Stimulated activated CD4-positive, alpha-beta T cell treated with anti-CD3 and anti-CD28 coated beads, Interleukin-15, amount 100 ng/mL, for 24 hours (primary cell): ENCODE data around the gene PPIF.
"Not testable (repeated sequence)": the region's sequence is repeated elsewhere in the genome, so short reads cannot be mapped to it uniquely, and the experiment has no call there.

Source experiments
- DNase-seq: peaks from one replicate; pipeline ENCODE4 v3.0.0-alpha.2; 2020

Gene PPIF

DNA sequence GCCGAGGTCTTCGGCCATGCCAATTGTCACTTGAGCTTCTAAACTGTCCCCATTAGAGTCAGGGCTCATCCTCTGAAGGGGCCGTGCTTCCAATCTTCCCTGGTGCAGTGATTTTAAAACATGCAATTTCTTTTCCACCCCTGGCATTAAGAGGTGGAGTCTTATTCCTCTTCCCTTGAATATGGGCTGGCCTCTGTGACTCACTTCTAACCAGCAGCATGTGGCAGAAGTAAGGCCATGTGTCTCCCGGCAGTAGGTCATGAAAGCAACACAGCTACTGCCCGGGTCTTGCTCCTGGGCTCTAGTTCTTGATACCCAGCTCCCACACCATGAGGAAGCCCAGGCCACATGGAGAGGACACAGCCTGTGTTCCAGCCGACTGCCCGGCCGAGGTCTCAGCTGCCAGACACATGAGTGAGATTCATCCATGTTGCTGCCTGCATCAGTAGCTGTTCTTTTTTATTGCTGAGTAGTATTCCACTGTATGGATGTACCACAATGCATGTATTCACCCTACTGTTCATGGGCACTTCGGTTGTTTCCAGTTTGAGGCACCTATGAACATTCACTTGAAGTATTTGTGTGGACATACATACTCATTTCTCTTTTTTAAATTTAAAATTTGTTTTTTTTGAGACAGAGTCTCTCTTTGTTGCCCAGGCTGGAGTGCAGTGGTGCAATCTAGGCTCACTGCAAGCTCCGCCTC, 14.5 kb upstream of the PPIF start:
- DNase-seq, result not testable (repeated sequence)

DNA sequence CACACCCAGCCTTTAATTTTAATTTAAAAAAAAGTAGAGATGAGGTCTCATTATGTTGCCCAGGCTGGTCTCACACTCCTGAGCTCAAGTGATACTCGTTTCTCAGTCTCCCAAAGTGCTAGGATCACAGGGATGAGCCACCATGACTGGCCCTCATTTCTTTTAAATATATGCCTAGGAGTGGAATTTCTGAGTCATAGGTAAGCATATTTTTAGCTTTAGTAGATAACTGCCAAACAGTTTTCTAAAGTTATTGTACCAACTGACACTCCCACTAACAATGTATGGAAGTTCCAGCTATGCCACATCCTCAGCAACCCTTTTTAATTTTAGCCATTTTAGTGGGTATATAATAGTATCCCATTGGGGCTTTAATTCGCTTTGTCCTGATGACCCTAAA, 13.8 kb upstream of the PPIF start:
- no peak for DNase-seq

DNA sequence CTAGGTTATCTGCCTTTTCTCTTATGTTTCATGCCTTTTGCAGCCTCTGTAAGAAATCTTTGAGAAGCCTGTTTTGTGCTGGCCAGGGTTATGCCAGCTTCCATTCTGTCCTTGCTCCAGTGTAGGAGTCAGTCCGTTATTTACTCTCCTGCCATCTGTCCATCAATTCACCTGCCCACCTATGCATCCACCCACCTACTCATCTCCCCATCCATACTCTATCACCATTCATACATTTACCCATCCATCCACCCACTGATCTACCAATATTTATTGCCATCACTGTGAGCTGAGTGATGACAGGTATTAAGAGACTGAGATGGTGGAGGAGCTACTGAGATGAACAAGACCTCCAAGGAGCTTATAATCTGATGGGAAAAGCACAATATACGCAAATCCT, 12.7 kb upstream of the PPIF start:
- DNase-seq, result no peak

DNA sequence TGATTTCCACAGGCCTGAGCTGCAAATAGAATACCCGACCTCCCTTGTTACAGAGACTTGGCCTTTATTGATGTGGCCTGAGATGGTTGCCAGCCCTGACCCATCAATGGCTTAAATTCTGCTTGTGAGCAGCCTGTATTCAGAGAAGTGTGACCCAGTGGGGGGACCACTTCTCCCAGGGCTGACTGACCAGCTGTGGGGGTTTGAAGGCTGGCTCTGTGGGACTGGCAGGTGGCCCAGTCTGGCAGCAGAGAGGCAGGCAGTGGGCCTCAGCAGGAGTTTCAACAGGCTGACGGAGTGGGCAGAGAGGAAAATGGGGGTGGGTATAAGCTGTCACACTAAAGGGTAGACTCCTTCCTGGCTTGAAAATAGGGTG, 12.2 kb upstream of the PPIF start:
- no peak for DNase-seq

DNA sequence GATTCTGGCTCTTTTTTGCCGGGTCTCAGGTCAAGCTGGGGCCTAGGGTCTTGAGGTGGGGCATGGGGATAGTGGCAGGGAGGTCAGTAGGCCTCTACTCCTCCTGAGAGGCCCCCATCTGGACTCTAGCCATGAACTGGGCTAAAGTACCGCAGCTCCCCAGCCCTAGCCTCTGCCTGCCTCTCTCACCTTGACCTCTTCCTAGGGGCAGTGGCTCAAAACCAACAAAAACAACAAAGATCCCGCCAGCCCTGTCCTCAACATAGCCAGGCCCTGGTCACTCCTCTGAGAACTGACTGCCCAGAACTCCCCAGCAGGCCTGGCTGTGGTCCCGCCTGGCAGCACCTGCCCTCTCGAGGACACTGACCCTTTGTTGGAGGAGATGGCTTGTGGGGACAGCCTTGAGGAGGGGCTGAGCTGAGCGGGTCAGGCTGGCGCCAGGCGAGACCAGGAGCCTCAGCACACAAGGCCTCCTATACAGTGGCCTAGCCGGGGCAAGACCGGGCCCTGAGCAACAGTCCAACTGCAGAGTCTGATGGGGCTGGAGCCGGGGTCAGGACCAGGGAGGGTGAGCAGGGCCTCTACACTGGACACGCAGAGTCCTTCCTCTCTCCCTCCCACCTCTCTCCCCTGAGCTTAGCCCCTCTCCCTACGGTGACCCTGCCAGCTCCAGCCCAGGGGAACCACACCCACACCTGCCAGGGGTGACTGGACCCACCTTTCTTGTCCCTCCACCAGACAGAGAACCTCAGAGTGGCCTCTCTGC, 11.6 kb upstream of the PPIF start:
- no peak for DNase-seq

DNA sequence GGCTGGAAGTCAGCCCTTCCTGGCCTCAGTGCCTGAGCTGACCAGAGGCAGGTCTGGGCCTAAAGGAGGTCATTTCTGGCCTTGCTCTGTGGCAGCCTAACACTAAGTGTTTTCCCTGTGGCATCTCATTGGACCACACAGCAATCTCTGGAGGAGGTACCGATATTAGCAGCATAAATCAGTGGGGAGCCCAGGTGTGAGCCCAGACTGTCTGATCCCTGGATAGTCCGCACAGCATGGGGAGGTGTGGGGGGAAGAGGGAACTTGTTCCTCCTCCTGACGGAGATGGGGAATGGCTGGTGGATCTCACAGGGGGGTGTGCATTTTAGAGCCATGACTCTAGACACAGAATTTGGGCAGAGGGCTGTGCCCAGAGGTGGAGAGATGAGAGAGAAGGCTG, 11.0 kb upstream of the PPIF start:
- no peak for DNase-seq

DNA sequence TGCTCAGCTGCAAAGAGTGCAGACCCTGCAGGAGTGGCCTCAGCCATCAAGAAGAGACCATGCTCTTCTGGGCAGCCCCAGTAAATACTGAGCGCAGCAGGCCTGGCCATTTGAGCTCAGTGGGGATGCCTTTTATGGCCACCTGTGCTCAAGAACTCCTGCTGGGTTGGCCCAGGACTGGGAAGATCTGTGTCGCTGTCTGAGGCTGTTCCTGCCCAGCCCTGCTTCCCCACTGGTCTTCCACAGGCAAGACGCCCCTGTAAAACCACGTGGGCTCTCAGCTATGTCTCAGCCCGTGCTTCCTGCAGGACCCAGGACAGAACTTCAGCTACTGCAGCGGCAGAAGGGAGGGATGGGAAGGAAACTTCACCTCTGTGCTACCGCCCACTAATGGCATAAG, 10.5 kb upstream of the PPIF start:
- DNase-seq, result no peak

DNA sequence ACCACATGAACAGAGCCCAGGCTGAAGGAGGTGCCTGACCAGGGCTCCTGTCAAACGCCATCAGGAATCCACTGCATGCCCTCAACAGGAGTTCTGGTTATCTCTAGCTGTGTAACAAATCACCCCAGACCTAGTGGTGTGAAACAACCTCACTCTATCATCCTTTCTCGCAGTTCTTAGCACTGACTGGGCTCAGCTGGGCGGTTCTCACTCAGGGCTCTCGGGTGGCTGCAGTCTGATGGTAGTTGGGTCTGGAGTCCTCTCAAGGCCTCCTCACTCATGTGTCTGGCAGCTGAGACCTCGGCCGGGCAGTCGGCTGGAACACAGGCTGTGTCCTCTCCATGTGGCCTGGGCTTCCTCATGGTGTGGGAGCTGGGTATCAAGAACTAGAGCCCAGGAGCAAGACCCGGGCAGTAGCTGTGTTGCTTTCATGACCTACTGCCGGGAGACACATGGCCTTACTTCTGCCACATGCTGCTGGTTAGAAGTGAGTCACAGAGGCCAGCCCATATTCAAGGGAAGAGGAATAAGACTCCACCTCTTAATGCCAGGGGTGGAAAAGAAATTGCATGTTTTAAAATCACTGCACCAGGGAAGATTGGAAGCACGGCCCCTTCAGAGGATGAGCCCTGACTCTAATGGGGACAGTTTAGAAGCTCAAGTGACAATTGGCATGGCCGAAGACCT, 9.3 kb upstream of the PPIF start:
- DNase-seq, result not testable (repeated sequence)

DNA sequence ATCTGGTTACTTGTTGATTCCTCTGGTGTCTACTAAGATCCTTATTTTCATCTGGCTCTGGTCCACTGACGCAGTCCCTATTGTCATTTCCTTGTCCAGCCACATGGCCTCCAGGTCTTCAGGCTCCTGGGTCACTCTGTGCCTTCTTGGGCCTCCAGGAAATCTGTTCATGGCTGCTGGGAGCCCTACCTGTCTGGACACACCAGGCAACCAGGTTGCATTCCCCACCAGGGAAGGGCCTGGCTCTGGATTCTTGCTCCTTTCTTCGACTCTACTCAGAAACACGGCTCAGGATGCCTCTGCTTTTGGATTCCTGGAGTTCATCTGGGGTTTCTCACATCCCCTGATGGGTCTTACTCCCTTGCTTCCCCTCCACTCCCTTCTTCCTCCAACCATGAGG, 8.0 kb upstream of the PPIF start:
- no peak for DNase-seq

DNA sequence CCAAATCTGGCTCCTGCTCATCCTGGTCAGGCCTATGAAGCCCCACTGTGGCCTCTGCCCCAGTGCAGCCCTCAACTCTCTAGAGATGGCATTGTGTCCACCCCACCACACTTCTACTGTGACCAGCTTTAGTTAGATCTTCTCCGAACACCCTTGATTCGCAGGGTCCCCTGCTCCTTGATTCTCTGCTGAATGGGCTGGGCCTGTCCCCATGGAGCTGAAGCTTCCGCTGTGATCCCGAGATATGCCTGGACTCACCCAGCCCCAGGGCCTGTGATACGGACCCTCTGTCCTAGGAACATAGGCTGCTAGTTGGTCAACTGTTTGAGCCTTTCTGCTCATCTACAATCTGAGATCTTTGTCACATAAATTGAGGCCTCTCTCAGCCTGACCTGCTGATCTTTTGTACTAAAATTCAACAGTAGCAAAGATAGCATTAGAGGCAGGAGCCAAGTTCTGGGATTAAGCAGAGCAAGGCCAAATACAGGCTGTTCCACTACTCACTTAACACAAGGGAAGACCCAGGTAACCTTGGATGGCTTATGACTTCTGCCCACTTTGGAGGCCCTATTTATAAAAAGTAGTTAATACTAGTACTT, 6.5 kb upstream of the PPIF start:
- DNase-seq, result no peak

DNA sequence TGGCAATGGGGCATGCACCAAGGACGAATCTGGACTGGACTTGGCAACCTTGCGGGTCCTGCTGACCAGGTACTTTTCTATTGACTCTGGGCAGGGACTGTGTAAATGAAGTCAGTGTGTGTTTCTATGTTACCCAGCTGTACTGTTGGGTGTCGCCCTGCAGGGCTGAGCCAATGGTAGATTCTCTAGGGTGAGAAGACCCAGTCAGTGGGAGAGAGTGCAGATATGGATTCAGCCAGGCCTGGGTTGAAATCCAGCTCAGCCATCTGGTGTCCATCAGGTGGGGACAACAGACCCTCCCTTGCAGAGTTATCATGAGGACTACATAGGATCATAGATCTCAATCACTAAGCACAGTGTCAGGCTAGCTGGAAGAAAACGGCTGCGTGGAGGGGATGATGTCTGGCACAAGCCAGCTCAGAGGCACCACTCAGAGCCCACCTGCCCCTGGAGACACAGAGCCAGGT, 4.9 kb upstream of the PPIF start:
- DNase-seq, result no peak

DNA sequence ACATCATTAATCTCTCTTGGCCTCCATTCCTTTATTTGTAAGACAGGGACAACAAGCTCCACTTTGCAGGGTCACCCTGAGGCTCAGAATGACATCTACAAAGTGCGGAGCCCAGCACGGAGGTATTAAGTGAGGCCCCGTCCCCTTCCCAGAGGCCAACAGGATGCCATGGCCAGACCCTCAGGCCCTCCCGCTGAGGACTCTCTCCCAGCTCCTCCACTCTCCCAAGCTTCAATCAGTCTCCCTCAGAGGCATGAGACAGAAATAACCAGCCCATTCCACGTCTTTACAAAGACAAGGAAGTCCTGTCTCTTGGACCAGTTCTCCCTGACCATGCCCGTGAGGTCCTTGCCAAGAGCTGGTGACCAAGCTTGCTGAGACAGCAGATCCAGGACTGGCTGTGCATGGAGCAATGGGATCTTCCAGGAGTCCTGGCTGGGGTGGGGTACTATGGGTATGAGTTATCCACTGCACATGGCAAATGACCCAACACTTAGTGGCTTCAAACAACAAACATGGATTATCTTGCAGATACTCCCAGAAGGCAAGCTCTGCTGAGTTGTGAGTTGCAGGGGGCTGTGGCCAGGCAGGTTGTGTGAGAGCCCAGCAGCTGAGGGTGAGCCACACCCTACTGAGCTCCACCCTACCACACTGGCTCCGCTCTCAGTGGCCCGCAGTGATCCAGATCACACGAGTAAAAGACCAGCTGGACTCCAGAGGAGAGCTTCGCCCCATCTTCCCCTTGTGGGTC, 4.3 kb upstream of the PPIF start:
- no peak for DNase-seq

DNA sequence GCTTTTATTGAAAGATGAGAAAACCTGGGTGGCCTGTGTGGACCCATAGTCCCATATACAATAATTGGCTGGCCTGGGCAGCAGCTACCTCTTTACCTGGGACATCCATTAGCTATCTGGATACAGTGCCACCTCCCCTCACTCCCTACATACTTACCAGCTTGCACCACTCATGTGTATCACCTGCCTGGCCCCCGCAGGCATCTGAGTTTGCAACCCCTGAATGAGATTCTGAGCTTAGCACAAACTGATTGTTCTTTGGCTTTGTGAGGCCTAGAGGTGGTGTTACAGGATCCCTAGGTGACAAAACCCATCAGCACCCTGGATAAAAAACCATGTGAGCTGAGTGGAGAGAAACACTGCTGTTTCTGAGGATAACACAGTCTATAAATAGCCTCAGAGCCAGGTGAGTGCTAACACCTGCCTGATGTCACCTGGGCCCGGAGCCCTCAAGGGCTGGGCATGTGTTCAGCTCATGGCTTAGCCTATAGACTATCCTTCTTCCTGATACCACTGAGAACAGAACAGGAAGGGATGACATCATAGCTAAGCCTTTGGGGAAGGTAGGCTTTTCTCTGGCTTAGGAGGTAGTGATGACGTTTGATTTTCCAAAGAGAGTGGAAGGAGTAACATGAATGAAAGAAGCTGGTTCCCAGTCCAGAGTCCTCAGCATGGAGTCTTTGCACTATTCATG, 2.6 kb upstream of the PPIF start:
- no peak for DNase-seq

DNA sequence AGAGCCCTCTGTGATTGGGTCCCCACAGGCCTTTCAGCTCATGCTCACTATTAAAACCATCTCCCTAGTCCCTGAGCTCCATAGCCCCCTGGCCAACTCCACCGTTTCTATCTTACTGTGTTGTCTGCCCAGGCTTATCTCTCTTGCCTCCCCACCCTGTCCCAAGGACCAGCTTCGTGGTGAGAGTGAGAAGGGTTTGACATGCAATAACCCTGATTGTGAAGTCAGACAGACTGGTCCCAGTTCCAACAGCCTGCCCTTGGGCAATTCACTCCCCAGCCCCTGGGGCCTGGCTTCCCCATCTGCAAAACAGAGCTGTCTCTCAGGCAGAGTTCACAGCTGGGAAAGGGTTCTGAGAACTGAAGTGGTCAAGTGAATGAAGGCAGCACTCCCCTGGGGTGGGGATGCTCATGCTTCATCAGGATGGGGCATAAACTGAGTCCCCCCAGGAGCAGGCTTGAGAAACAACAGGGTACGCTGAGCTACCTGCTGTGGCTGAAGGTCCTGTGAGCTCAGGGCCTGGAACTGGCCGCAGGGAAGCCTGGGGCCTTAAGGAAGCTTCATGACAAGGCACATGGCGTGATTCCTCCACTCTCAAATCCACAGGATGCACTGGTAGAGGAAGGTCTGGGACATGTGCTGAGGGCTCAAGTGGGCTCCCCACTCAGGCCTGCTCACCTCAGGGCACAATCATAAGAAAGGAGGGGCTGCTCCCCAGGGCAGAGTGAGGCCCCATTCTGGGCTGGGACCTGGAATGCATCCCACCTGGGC, 1.8 kb upstream of the PPIF start:
- no peak for DNase-seq

DNA sequence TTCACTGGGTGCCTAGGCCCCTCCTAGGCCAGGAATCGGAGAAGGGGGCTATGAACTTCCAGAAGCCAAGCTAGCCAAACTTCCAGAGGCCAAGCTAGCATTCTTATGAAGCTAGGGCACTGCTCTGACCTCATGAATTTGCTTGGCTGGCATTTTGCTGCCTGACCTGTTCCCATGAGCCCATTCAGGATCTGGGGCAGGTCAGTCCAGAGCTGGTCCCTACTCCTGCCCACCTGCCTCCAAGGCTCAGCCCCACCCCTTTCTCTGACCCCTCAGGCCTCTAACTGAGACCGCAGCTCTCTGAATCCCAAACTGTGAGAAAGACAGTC, 1.3 kb upstream of the PPIF start:
- DNase-seq, result no peak

DNA sequence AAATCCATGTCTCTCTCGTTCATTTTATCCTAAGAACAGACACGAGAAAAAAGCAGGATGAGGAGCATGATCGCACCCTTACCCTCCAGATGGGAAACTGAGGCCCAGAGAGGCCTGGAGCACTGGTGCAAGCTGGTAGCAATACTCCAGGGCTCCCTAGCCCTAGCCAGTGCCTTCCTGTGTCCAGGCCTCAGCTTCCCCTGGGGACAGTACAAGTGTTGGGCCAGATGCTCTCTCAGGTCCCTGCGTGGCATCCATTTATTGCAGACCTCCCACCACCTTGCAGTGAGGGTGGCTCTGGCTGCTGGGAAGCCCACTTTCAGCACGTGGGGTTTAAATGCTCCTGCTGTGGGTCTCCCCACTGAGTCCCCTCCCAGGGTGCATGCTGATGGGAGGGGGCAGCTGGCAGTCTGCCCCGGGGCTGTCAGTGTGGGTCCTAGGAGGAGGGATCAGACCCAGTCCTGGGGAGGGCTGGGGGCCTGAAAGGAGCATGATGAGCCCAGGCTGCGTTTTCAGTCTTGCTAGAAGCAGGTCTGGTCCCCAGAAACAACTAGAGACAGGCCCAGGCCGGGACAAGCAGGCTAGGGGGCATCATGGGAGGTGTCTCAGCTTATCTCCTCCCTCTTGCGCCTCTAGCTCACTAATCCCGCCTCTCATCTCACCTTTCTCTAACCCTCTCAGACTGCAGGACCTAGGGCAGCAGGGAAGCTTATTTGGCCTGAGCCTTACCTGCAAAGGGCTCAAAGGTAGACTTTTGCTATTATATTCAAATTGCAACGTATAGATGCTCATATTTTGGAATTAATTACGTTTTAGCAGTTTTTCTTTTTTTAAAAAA, 662 bp upstream of the PPIF start:
- DNase-seq, result no peak

DNA sequence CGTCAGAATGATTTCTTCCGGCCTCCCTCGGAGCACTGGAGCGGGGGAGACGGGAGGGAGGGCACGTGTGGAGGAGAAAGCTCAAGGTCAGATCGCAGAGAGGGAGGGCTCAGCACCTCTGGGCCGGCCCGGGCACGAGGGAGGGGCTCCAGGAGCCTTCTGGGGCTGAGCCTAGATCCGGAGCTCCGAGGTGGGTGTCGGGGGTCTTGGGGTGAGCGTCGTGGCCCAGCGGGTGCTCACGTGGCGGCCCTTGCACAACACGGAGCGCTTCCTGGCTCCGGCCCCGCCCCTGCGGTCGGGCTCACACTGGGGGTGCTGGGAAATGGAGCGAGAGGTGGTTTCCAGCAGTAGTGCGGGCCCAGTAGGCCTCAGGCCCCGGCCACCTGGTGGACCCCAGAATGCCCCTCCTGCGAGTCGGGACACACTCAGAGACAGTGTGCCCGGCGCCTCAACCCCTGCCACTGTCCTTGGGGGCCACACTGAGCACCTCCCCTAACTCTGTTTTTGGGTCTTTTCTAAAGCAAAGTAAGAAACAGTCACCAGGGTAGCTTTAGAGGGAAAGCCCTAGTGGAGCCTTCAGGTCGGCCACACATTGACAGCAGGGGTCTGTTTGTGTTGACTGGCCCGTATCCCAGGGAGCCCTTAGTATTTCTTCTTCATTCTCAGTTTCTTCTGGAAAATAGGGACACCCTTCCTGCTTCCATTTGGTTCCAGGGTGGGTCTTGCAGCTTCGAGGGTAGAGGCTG, 798 bp downstream of the PPIF start:
- peak; percentile 88 for DNase-seq

DNA sequence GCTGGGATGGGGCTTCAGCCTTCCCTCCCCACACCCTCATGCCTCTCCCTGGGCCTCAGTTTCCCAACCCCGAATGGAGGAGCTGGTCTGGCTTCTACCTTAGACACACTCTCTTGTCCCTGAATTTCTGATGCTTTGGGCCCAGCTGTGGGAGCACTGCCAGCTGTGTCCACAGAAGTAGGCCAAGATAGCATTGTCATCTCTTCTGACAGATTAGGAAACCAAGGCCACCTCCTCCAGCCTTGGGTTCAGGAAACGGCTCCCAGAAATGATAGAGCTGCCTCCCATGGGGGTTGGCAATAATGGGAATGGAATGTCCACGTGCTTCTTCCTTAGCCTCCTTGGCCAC, 1.3 kb downstream of the PPIF start:
- DNase-seq, result no peak

DNA sequence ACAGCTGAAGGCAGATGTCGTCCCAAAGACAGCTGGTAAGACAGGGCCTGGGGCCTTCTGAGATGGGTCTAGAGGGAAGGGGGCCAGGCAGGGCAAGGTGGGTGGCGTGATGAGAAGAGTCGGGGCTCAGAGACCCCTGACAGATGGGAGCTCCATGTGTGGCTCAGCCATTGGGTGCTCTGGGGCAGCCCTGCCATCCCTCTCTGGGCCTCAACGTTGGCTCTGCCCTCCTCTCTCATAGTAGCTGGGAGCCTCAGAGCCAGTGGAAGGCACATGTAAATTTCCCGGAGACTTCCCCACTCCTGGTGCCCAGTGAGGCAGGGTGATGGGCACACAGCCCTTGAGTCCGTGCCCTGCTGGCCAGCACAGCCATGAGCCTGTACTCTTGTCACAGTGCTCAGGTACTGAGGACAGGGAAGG, 1.8 kb downstream of the PPIF start:
- DNase-seq, result no peak
